GM11168 (cell line): ENCODE measurements around the gene SLC23A3.

ENCODE experiments used
- in situ Hi-C: fragments of 300-500 bp; cut with MboI; formaldehyde crosslinking; loops from one replicate; pipeline ENCODE4 v1.12.0; 2022; ENCODE audit warnings: low sequenced_read_pairs; ENCODE audit not compliant: unreplicated experiment

SLC23A3 gene, protein sequence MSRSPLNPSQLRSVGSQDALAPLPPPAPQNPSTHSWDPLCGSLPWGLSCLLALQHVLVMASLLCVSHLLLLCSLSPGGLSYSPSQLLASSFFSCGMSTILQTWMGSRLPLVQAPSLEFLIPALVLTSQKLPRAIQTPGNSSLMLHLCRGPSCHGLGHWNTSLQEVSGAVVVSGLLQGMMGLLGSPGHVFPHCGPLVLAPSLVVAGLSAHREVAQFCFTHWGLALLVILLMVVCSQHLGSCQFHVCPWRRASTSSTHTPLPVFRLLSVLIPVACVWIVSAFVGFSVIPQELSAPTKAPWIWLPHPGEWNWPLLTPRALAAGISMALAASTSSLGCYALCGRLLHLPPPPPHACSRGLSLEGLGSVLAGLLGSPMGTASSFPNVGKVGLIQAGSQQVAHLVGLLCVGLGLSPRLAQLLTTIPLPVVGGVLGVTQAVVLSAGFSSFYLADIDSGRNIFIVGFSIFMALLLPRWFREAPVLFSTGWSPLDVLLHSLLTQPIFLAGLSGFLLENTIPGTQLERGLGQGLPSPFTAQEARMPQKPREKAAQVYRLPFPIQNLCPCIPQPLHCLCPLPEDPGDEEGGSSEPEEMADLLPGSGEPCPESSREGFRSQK

DNA sequence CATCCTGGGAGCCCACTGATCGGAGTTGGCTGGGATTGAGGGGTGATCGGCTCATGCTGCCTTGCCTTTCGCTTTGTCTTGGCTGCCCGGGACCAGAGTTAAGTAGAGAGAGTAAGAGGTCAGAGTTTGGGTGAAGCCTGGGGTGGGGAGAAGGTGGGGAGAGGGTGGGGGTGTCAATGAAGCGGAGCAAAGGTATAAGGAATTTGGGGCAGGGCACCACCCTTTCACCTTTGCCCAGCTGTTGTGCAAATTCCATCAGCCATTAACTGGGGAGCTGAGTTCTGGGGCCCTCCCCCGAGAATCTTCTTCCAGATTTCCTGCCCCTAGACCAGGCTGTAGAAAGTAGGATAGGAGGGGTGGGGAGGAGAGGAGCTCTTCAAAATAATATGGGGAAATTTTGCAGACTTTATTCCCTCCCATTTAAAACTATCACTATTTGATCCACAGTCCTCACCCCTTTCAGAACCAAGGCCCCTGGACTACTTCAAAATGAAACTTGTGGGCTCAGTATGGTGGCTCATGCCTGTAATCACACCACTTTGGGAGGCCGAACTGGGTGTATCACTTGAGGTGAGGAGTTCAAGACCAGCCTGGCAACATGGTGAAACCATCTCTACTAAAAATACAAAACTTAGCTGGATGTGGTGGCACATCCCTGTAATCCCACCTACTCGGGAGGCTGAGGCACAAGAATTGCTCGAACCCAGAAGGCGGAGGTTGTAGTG lies at the start of gene SLC23A3:
SLC23A3 (minus strand) TSS at position 100 of the 725 bp plus-strand sequence; CDS start at position 55, 45 bp downstream.
- in situ Hi-C loops: no loop called here

DNA sequence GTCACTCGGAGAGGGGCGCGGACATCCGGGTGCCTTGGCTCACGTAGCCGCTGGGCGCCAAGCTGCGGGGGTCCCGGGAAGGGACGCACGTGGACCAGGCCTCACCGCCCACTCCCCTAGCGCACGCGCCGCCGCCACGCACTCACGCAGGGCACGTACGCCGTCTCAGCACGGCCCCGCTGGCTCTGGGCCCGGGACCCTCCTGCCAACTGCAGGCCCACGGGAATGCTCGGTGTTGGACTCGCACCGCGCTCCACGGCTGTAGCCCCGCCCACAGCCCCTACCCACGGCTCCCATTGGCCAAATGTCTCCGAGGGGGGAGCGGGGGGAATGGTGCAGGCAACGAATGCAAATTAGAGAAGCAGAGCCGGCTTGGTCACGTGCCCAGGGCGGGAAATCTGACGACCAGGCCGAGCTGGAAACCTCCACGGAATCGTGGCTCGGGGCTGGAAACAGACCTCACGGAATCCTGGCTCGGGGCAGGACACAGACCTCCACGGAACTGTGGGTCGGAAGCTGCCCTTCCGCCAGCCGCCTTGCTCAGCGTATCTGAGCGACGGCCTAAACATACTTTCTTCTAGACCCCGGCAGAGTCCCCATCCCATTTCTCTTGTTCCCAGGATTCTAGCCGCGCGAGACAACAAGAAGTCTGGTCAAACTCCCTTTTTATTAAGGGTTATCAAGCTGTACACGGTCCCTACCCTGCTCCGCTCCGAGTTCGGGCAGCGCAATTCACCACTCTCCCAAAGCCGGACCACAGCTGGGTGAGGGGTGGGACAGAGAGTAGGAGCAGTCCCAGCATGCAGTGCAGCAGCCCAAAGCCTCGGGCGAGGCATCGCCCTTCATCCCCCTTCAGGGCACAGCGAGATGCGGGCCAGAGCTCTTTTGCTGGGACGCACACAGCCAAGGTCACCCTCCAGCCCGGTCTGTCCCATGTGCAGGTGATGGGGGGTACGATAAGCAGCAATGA lies 49.2 kb upstream of the SLC23A3 start, which contains the start of gene ABCB6:
ABCB6 (minus strand) TSS at position 227 of the 970 bp plus-strand sequence. CDS start 285 bp downstream, outside the sequence.
- in situ Hi-C loops: no loop called here

DNA sequence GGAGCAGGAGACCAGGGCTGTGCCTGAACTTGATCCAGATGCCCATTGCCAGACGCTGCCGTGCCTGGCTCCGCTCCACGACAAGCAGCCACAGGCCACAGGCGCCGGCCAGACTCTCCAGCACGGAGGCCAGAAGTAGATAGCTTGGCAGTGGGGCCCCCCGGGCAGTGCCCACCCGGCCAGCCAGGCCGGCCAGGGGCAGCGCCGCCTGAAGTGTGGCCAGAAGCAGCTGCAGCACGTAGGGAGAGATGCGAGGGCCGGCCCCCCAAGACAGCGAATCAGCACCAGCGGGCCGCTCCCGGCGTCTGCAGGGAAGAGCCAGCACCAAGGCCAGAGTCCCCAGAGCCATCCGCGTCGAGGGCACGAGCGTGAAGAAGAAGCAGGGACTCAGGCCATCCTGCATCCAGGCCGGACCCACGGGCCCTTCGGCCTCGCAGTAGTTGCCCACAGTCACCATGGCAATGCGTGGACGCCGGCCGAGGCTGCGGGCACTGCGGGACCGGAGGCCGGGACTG lies 48.4 kb upstream of the SLC23A3 start:
- in situ Hi-C loops: no loop called here

DNA sequence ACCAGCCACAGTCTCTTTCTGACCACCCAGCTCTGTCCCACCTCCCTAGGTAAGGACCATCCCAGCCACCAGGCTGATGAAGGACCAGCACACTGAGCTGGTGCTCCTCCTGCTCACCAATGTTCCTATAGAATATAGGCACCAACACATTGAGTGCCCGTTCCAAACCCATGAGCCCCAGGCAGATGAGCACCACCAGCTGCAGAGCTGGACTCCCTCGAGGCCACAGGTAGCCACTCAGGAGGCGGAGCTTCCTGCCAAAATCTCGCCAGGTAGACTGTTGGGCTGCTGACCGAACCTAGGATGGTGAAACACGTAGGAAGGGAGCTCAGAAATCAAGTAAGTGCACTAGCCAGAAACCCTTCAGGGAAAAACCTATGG lies 46.7 kb upstream of the SLC23A3 start:
- in situ Hi-C loops: no loop called here

DNA sequence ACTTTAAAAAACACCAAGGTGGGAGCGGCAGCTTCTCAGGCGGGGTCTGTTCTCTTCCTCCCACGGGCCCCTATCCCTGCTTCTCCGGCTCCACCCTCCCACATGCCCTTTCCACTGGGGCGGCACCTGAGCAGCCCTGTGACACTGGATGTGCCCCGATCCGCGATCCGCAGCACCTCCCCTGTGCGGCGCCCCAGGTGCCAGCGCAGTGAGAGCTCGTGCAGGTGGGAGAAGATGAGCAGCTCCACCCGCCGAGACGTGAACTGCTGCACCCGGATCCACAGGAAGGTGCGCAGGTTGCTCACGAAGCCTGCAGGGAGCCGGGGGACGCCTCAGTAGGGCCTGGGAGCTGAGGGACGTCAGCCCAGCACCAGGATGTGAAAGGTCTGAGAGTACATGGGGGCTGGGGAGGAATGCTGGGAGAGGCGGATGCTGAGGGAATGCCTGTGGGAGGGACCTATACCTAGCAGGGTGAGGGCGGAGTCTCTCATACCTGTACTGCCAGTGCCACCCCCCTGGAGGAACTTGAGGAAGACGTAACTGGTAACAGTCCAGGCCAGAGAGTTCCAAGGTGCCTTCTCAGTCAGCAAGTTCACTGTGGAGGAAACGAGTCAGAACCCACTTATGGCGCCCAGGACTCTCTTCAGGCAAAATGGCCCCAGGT lies 46.2 kb upstream of the SLC23A3 start:
- in situ Hi-C loops: no loop called here

DNA sequence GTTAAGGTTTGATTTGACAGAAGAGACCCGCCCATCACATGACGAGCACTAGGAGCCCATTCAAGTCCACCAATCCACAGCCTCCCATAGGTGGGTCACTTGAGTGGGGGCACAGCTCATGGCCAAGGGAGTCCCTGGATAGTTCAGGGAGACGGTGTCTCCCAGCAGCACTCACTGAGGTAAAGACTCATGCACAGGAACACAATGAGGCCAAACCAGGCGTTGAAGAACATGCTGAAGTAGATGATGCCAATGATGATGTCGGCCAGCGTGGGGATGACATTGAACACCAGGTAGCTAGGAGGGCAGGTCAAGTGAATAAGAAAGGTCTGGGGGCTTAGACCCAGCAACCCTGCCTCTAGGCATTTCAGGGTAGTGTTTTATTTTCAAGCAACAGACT lies 45.0 kb upstream of the SLC23A3 start:
- in situ Hi-C loops: no loop called here

DNA sequence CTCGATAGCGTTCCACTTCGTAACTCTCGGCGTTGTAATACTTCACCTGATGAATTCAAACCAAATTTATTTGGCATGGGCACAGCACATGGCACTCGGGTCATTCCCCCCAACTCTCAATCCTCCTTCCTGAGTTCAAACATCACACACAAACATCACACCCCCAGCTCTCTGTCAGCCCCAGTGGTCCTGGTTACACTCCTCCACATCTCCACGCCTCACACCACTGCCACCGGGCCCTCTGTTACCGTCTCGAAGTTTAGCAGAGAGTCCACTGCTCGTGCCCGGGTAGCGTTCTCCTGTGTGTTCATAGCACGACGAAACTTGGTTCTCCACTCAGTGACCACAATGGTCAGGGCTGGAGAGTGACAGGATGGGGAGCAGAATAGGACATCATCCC lies 44.3 kb upstream of the SLC23A3 start:
- in situ Hi-C loops: no loop called here

DNA sequence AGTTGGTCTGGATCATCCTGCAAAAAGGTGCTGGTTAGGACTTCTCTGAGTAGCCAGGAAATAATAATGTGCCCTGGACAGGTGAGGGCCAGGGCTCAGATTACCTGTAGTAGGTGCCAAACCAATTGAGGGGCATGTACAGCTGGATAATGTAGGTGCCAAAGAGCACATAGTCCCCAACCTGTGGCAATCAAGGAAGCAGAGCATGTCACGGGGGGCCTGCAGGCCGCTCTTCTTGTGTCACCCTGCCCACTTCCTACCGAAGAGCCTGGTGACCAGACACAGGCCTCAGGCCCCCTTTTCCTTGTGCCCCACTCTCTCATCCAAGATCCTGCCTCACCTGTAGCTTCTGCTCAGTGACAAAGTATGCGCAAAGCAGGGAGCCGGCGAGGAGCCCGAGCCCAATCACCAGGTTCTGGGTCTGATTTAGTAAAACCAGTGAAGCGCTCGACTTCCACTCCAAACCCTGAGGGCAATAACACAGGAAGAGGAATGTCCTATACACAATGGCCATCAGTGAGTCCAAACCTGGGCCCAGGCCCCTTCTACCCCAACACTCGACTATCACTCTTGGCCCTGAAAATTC lies 43.8 kb upstream of the SLC23A3 start:
- in situ Hi-C loops: no loop called here

DNA sequence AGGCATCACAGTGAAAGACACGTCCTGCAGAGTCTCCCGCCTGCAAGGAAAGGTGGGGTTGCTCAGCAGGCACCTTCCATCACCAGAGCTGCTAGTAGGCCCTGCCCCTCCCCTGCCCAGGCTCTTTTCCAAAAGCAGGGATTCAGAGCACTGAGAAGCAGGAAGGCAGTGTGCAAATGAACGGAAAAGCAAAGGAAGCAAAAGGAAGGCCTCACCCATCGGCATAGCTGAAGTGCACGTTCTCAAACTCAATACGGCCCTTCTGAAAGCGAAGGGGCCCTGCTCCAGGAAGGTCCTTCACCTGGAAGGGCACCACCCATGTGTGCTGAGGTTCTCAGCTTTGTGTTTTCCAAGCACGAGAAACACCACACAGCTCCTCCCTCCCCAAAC lies 43.2 kb upstream of the SLC23A3 start:
- in situ Hi-C loops: no loop called here

DNA sequence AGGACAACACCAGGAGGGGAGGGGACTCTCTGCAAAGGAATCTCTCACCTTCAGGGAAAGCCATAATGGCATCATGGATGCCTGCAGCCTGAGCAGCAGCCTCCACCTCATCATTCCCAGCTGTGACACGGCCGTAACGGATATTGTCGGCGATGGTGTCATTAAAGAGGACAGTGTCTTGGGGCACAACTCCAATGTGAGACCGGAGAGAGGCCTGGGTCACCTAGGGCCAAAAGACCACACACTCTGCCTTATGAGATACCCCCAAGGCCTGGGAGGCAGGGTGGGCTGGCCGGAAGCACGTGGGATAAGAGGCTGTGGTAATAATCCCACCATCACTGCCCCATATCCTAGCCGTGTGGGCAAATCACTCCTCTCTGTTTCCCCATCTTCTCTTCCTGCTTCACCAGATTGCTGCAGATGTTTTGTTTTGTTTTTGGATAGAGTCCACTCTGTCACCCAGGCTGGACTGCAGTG lies 41.1 kb upstream of the SLC23A3 start:
- in situ Hi-C loops: no loop called here

DNA sequence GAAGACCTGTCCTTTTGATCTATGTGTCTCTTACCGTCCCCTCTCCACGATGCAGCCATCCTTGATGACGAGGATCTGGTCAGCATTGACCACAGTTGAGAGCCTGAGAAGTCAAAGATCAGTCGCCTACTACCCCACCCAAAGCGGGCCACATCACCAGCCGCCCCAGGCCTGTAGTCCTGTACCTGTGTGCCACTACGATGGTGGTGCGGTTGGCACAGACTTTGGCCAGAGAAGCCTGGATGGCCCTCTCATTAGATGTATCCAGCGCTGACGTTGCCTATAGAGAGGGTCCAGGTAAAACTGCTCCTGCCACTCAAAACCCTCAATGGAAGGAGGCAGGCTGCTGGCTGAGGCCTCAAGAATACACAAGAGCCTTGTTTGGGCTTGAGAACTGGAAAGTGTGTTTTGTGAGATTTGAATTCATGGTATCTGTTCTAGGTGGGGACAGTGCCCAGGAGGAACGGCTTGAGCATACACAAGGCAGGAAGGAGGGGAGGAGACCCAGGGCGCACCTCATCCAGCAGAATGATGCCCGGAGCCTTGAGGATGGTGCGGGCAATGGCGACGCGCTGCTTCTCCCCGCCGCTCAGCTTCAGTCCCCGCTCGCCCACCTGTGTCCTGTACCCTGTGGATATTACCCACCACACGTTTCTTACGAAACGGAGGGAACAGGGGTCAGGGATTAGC lies 40.5 kb upstream of the SLC23A3 start:
- in situ Hi-C loops: no loop called here

DNA sequence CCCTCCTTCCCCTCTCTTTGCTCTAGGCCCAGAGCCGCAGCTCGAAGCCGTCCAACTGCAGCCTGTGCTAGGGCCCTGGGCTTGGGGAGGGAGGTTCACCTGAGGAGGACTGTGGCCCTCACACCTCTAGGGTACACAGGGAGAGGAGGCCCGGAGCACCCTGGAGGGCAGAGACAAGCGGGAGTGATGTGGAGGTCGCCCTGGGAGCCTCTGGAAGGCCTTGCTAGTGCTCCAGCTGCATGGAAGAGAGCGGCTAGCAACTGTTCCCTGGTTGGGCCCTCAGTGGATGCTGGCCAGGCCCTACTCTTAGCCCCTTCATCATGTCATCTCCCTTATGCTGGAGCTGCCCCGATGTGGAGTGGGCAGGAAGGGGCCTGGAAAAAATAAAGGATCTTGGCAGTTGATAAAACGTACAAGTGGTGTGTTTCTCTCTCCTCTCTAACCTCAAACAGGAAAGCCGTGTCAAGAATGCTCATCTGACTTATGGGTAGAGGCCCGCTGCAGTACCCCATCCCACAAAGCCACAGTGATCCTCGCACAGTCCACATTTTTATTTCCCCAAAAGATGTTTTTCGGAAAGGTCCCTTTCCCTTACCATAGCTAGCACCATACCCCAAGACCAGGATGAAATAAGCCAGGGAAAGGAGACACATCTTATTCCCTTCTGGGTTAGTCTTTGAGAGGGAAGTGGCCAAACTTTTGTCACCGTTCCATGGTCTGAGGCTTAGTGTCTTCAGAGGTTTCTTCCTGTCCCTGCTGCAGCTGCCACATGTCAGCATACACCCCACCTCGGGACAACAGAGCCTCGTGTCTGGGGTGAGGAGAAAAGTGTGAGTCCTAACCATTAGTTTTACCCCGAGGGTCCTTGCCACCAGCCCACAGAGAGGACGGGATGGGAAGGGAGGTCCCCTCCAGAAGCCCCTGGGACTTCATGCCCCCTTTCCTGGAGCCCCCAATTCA lies 39.7 kb upstream of the SLC23A3 start:
- in situ Hi-C loops: no loop called here

DNA sequence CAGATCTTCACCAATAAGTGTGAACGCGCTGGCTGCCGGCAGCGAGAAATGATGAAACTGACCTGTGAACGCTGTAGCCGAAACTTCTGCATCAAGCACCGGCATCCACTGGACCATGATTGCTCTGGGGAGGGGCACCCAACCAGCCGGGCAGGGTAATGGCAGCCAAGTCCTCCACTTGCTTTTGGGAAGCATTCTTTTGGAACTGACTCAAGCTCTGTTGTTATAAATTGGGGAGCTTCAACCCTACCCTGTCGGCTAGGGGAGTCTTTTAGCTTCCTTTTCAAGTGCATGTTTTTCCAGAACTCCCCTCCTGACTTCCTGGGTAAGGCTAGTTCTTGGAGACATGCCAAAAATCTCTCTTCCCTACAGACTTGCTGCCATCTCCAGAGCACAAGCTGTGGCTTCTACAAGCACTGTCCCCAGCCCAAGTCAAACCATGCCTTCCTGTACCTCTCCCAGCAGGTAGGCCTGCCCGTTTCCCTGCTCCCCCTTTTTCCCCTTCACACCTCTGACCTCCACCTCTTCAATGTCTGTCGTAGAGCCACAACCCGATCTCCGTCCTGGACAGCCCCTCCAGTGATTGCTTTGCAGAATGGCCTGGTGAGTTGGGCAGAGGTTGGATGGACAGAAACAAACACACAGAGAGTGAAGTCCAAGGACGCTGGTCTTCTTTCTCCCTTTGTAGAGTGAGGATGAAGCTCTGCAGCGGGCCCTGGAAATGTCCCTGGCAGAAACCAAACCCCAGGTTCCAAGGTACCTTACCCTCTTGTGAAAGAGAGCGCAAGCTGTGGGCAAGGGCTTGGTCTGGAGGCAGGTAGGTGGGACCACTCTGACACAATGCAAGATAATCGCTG lies 38.3 kb upstream of the SLC23A3 start:
- in situ Hi-C loops: no loop called here

DNA sequence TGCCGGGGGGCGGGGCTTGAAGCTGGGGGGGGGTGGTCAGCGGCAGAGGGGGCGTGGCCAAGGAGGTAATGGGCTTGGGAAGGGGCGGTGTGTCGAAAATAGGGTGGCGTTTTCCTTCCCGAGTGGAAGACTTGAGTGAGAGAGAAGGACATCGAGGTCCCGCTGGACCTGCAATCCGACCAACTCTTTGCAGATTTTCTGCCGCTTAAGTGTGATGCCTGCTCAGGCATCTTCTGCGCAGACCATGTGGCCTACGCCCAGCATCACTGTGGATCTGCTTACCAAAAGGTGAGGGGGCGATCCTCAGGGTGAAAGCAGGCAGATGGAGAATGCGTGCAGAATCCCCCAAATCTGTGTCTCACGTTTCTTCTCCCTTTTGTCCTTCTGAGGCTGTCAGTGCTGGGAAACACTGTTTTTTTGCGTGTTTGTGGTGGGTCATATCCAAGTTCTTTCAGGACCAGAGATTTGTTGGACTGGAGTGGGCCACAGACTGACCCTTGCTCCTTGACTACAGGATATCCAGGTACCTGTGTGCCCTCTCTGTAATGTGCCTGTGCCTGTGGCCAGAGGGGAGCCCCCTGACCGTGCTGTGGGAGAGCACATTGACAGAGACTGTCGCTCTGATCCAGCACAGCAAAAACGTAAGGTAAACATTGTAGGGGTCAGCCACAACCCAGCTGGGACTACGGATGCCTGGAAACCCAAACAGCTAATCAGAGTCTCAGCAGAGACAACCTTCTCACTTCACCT lies 37.5 kb upstream of the SLC23A3 start:
- in situ Hi-C loops: no loop called here

DNA sequence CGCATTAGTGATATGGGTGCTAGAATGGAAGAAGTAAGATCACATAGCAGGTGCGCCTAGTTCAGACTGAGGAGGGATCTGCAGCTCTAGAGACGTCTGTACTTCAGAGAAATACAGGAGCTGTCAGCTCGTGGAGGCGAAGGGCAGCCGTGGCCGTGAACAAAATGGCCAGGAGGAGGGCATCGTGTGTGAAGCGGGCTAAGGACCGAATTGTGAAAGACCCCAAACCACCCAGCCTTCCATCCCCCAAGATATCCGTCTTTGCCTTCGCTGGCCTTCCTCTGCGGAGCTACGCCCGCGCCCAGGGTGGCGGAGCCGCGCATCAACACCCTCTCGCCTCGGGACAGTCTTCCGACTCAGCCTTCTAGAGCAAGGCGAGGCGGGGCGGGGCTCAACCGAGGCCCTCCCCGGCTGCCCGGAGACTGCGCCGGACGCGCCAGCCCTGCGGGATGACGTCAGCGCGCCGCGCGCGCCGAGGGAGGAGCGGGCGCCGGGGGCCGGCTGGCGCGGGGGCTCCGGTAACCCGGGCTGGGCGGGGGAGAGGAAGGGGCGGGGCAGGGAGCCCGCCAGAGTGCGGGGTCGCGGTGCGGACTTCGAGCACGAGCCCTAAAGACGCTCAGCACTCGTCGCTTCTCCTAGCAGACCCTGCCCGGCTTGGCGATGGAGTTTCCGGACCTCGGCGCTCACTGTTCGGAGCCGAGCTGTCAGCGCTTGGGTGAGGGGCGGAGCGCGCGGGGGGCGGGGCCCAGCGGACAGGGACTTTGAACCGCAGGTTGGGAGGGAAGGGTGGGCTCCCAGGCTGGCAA lies 36.7 kb upstream of the SLC23A3 start, which contains the start of gene ZFAND2B:
ZFAND2B (plus strand) TSS at position 455 of the 806 bp plus-strand sequence; CDS start at position 661, 206 bp downstream.
- in situ Hi-C loops: no loop called here
